Measurements from ENCODE around the gene TRIM34. TPM values are rescaled to one million over a fixed set of nuclear protein-coding genes. Genes with fewer than 3 reads are reported as not detected.
"Not testable (repeated sequence)": the region's sequence is repeated elsewhere in the genome, so short reads cannot be mapped to it uniquely, and the experiment has no call there.

Gene TRIM34
- polyA plus RNA-seq, 1 donor from 2014 or later = not detected

DNA sequence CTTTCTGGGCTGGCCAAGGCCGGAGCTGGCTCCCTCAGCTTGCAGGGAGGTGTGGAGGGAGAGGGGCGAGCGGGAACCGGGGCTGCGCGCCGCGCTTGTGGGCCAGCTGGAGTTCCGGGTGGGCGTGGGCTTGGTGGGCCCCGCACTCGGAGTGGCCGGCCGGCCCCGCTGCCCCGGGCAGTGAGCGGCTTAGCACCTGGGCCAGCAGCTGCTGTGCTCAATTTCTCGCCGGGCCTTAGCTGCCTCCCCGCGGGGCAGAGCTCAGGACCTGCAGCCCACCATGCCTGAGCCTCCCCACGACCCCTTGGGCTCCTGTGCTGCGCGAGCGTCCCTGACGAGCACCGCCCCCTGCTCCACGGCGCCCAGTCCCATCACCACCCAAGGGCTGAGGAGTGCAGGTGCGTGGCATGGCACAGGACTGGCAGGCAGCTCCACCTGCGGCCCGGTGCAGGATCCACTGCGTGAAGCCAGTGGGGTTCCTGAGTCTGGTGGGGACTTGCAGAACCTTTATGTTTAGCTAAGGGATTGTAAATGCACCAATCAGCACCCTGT lies 58.2 kb downstream of the TRIM34 start:
- not testable (repeated sequence) for H3K9me3 ChIP-seq (ENCODE audit: low read length); H3F3A ChIP-seq (ENCODE audit: insufficient read depth, low read length, poor library complexity, severe bottlenecking); H3K79me2 ChIP-seq (replicated peaks; ENCODE audit: insufficient read depth, low read length); H2AFZ ChIP-seq (ENCODE audit: low read depth, low read length); H3K36me3 ChIP-seq (ENCODE audit: insufficient read depth, low read length); H3K9me2 ChIP-seq (ENCODE audit: insufficient read depth, low read length); H3K9ac ChIP-seq (ENCODE audit: low read length); H3K4me3 ChIP-seq (ENCODE audit: low read length); H3K27ac ChIP-seq (ENCODE audit: low read length); H4K20me1 ChIP-seq (ENCODE audit: insufficient read depth); H3K27me3 ChIP-seq (ENCODE audit: insufficient read depth, low read depth, low read length); H3K4me2 ChIP-seq (ENCODE audit: low read length)

DNA sequence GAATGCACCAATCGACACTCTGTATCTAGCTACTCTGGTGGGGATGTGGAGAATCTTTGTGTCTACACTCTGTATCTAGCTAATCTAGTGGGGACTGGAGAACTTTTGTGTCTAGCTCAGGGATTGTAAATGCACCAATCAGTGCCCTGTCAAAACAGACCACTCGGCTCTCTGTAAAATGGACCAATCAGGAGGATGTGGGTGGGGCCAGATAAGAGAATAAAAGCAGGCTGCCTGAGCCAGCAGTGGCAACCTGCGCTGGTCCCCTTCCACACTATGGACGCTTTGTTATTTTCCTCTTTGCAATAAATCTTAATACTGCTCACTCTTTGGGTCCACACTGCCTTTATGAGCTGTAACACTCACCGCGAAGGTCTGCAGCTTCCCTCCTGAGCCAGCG lies 58.8 kb downstream of the TRIM34 start:
- not testable (repeated sequence) for H3K27ac ChIP-seq (ENCODE audit: low read length)

GRCh38 chr11:5684036-5684645 lies 59.3 kb downstream of the TRIM34 start:
- Histone ChIP-seq H2AFZ (ENCODE audit: low read depth, low read length) (no peak overlapping the region), H3K4me3 (ENCODE audit: low read length) (no peak overlapping the region), H3K79me2 (replicated peaks; ENCODE audit: insufficient read depth, low read length) (no peaks in the 10 kb centered on the region), H3F3A (ENCODE audit: insufficient read depth, low read length, poor library complexity, severe bottlenecking) (no peaks in the 10 kb centered on the region), H3K9me2 (ENCODE audit: insufficient read depth, low read length) (no peaks in the 10 kb centered on the region), H3K9ac (ENCODE audit: low read length) (no peak overlapping the region), H3K36me3 (ENCODE audit: insufficient read depth, low read length) (no peaks in the 10 kb centered on the region), H3K27ac (ENCODE audit: low read length) (no peak overlapping the region), H4K20me1 (ENCODE audit: insufficient read depth) (no peaks in the 10 kb centered on the region), H3K4me2 (ENCODE audit: low read length) (no peak overlapping the region), H3K27me3 (ENCODE audit: insufficient read depth, low read depth, low read length) (no peaks in the 10 kb centered on the region), H3K9me3 (ENCODE audit: low read length) (no peaks in the 10 kb centered on the region)
- TF ChIP-seq POLR2AphosphoS5 (IDR thresholded peaks at IDR 0.05) (no peak), TAF1 (IDR thresholded peaks at IDR 0.05; ENCODE audit: low read depth) (no peak), CTCF (IDR thresholded peaks at IDR 0.05; ENCODE audit: poor library complexity, severe bottlenecking) (no peak), SMC3 (conservative IDR thresholded peaks at IDR 0.05; ENCODE audit: poor library complexity) (no peak), MXI1 (conservative IDR thresholded peaks at IDR 0.05; ENCODE audit: poor library complexity, severe bottlenecking) (no peak), RAD21 (conservative IDR thresholded peaks at IDR 0.05) (no peak), EZH2 (IDR thresholded peaks at IDR 0.05; ENCODE audit: borderline replicate concordance, insufficient read depth, low read length, poor library complexity, severe bottlenecking) (no peak), REST (IDR thresholded peaks at IDR 0.05; ENCODE audit: borderline replicate concordance) (no peak), EP300 (conservative IDR thresholded peaks at IDR 0.05; ENCODE audit: poor library complexity, severe bottlenecking) (no peak)

More for the DNA sequence above, 58.8 kb downstream of the TRIM34 start:
- H2AFZ ChIP-seq (ENCODE audit: low read depth, low read length); H3K4me2 ChIP-seq (ENCODE audit: low read length); H3F3A ChIP-seq (ENCODE audit: insufficient read depth, low read length, poor library complexity, severe bottlenecking); H3K36me3 ChIP-seq (ENCODE audit: insufficient read depth, low read length); H3K79me2 ChIP-seq (replicated peaks; ENCODE audit: insufficient read depth, low read length); H3K27me3 ChIP-seq (ENCODE audit: insufficient read depth, low read depth, low read length); H4K20me1 ChIP-seq (ENCODE audit: insufficient read depth); H3K9me3 ChIP-seq (ENCODE audit: low read length); H3K9ac ChIP-seq (ENCODE audit: low read length); H3K9me2 ChIP-seq (ENCODE audit: insufficient read depth, low read length); H3K4me3 ChIP-seq (ENCODE audit: low read length): not testable (repeated sequence)

Measured in neural cell (in vitro differentiated cells).